SK-N-MC (cell line): ENCODE measurements around the gene ACVR2B.

Experiments used
- EZH2 ChIP-seq: fragments of 200-600 bp; sonication (generic); IDR thresholded peaks from one replicate; pipeline ENCODE4 v1.6.1; 2017; ENCODE audit warnings: antibody characterized with exemption
- POLR2AphosphoS5 ChIP-seq: IDR thresholded peaks from 2 replicates; pipeline ENCODE4 v1.6.1; 2012; ENCODE audit warnings: mild to moderate bottlenecking, low read depth, low read length, borderline replicate concordance

DNA sequence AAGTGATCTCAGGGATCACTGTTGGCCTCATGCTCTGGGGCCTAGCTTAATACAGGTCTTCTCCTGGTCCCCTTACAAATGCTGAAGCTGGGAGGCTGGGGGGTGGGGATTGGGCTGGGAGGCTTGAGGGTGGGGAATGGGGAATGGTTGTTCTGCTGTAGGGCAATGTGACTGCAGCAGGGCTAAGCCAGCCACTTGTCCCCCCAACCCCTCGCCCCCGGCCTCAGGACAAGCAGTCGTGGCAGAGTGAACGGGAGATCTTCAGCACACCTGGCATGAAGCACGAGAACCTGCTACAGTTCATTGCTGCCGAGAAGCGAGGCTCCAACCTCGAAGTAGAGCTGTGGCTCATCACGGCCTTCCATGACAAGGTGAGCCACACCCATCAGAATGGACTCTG is 25.2 kb downstream of the ACVR2B start:
- TF ChIP-seq POLR2AphosphoS5 (no peak), EZH2 (no peak)
